D341Med (cell line): ENCODE results near the gene LBP.
"Not testable (repeated sequence)": the region's sequence is repeated elsewhere in the genome, so short reads cannot be mapped to it uniquely, and the experiment has no call there.

ENCODE experiments used
- DNase-seq: peaks from one replicate; pipeline ENCODE4 v3.0.0; 2012; ENCODE audit warnings: low spot score

Gene LBP

DNA sequence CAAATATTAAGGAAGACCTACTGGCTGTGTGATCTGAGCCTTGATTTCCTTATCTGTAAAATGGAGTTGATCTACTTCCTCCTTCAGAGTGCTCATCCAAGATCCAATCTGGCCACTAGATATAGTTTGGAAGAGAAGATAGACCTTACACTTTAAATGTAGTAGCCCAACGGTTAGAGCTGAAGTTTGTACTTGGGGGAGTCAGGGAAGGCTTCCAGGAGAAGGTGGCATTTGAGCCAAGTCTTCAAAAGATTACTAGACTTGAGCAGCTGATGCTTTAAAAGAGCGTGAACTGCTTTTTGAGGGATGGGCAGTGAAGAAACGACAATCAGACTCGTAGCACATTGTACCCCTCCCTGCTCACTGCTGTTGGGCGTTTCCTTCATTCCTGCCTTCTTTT is 3.6 kb downstream of the LBP start:
- no peak for DNase-seq

DNA sequence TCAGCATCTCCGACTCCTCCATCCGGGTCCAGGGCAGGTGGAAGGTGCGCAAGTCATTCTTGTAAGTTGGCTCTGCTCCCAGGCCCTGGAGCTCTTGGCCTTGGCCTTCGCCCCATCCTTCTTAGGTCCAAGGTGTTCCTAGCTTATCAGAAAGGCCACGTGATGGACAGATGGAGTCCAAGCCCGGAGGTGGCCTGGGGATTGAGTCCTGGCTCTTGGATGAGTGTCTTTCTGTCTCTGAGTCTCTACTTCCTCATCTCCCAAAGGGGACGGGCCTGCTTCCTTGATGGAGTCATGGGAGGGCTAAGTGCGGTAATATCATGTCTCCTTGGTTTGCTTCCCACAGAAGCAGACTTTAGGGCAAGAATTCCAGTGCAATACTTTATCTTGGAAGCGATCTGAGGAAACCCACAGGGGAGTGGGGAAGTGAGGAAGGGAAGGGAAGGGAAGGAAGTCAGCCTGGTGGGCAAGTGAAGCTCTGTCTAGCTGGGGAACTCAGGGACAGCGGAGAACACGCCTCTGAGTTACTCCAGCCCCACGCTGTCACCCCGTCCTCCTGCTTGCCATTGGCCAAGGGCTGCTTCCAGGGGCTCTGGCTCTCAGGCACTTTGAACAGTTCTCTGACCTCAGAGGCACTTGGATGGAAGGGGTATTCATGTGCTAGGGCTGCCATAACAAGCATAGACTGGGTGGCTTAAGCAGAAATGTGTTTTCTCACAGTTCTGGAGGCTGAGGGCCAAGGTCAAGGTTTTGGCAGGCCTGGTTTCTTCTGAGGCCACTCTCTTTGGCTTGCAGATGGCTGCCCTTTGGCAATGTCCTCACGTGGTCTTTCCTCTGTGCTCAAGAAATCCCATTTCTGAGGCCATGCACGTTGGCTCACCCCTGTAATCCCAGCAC is 4.8 kb downstream of the LBP start:
- DNase-seq: no peak

DNA sequence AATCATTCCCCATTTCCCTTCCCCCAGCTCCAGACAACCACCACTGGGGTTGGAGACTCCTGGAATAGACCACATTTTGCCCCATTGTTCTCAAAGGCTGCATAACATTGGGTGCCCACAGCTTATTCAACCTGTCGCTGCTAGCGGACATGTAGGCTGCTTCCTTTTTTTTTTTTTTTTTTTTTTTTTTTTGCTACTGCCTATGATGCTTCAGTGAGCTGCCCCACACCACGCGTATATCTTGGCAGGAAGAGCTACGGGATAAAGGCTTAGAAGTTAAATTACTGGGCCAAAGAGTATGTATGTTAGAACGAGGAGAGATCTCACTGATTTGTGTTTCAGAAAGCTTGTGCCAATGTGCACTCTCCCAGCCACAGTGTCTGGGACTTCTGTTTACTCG is 7.0 kb downstream of the LBP start:
- no peak for DNase-seq

DNA sequence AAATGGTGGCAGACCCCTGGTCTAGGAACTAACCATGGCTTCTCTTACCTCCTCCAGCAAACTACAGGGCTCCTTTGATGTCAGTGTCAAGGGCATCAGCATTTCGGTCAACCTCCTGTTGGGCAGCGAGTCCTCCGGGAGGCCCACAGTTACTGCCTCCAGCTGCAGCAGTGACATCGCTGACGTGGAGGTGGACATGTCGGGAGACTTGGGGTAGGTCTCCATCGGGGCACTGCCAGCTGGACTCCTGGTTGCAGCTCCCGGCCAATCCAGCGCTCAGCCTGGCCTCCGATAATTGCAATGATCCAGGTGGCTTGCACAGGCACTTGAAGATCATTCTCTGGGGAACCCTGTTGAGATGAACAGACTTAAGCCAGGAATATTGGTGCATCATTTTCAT is 7.9 kb downstream of the LBP start:
- no peak for DNase-seq

DNA sequence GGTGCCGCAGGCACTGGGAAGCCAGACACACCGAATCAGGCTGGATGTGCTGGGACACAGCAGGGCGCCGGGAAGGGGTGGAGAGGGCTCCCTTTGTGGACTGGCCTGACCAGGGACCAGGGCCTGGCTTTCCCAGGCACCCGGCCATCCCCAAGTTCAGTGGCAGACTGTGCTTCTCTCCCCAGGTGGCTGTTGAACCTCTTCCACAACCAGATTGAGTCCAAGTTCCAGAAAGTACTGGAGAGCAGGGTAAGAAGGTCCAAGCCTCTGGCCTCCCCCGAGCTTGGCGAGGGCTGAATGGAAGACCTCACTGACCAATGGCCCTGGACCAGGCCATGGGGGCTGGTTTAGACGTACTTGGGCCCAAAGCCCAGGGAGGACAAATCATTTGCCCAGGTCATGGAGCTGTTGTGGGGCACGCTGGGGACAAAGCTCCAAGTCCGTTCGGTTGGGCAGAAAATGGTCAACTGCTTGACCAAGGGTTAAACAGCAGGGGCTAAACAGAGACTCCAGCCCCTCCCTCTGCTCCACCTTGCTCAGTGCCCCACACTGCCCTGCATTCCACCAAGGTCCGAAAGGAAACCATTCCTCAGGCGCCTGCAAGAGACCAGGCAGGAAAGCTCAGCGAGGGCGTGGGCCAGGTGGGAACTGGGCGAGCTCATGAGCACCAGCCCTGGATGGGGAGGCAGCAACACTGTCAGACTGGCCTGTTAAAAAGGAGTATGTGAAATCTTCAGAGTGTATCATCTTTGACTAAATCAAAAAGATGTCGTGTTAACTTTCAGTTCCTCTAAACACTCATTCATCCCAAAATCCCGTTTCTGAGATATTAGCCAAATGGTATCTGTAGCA is 9.1 kb downstream of the LBP start:
- DNase-seq: no peak

DNA sequence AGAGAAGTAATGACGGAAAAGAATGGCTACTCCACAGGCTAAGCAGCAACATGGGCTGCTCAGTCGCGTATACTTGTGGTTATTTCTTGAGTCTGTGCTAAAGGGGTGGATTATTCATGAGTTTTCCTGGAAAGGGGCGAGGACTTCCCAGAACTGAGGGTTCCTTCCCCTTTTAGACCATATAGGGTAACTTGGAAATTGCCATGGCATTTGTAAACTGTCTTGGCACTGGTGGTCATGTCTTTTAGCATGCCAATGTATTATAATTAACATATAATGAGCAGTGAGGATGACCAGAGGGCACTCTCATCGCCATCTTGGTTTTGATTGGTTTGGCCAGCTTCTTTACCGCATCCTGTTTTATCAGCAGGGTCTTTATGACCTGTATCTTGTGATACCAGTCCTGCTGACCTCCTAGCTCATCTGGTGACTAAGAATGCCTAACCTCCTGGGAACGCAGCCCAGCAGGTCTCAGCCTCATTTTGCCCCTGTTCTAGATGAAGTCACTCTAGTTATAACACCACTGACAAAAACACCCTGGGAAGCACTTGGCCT is 11.4 kb downstream of the LBP start:
- DNase-seq: no peak

DNA sequence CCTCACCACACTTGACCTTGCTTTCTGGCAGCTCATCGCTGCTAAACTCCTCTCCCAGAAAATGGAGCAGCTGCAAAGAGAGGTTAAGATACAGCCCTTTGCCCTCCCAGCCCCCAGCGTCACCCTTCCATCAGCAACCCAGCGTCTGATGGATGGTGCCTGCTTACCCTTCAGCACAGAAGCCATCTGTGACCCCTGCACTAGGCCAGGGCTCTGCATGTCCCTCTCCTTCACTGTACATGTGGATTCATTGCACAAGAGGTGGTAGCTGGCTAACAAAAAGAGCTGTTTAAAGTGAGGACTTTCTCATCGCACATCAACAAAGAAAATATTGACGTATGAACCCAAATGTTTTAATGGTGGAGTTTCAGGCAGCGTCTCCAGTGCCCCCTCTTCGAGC is 12.3 kb downstream of the LBP start:
- DNase-seq: no peak

DNA sequence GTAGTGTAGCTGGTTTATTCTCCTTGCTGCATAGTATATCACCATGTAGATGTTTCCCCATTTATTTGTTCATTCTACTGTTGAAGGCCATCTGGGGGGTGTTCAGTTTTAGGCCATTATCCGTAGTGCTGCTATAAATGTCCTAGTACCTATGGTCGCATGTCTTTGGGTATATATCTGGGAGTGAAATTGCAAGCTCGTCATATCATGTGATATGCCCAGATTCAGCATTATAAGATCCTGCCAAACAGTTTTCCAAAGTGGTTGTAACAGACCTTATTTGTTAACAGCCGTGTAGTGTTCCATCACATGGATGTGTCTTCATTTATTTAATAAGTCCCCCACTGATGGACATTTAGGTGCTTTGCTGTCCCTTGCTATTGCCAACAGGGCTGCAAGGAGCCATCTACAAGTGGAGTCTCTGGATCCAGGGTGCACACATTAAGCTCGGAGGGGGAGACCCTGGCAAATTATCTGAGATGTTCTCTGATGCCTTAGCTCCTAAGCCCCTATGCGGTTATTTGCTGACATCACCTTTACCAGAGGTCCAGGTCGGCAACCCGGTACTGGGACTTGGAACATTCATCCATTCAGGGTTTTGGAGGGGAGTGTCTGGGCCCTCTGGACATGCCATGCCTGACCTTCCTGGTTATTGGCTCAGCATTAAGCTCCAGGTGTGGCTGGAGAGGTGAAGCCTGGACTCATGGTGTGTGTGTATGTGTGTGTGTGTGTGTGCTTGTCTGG is 16.9 kb downstream of the LBP start:
- no peak for DNase-seq

DNA sequence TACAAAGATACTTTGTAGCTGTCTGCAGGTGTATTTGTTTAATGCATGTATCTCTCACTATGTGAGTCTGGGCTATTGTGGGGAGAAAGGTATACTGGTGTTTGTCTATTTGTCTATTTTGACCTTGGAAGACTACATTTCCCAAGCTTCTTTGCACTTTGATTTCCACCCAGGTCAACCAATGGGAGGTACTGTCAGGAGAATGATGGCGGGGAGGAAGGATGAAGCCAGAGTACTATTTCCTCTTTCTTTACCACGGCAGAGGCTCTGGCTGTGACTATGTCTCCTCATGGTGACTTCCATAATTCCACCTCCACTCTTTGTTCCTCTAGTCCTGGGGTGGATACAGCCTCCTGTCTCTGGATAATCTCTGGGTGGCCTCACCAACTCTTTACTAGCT is 23.1 kb downstream of the LBP start:
- no peak for DNase-seq

DNA sequence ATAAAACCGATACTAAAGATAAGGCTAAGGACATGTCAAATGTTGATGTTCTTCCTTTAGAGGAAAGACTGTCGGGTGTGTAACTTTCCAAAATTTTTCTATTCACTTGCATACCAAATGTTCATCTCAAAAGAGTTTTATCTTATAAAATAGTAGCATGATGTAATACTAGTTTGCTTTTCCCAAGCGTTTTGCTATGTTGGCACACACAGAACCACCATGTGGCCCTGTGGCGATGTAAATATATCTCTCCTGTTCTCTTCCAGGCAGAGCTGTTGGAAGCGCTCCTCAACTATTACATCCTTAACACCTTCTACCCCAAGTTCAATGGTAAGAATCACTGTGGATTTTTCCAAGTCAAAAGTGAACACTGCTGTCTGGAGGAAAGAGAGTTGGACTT is 26.5 kb downstream of the LBP start:
- no peak for DNase-seq

DNA sequence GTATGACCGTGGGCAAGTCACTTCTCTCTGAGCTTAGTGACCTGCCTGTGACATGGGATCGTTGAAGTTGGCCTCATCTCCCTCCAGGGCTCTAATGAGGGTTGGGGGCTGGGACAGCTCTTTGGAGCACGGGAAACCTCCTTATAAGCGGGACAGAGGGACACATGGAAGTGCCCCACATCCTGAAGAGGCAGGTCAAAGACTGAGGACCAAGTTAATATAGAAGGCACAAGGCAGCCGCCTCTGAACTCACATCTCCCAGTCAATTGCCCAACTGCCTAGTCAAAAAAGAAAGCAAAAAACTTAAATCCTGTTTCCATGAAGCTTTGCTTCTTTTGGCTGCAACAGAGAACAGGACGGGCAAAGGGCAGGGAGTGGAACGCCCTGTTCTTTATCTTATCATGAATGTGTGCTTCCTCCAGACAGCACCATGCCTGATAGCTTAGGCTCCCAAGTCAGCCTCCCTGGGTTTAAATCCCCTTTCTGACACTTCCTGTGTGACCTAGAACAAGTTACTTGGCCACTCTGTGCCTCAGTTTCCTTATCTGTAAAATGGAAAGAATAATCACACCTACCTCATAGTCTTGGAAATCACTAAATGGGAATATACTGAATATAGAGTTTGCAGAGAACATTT is 27.1 kb downstream of the LBP start:
- no peak for DNase-seq

DNA sequence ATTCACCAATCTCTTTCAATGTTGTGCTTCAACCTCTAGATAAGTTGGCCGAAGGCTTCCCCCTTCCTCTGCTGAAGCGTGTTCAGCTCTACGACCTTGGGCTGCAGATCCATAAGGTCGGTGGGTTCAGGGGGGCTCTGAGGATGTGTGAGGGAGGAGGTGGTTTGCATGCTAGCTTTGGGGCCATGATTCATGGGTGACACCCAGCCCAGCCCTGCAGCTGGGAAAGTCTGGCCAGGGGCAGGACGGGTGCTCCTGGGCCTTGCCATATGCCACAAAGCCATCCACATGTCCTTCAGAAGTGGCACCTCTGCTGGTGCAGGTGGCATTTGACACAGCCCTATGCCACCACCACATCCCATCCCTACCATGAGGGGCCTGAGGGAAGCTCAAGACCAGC is 27.6 kb downstream of the LBP start:
- DNase-seq: no peak

DNA sequence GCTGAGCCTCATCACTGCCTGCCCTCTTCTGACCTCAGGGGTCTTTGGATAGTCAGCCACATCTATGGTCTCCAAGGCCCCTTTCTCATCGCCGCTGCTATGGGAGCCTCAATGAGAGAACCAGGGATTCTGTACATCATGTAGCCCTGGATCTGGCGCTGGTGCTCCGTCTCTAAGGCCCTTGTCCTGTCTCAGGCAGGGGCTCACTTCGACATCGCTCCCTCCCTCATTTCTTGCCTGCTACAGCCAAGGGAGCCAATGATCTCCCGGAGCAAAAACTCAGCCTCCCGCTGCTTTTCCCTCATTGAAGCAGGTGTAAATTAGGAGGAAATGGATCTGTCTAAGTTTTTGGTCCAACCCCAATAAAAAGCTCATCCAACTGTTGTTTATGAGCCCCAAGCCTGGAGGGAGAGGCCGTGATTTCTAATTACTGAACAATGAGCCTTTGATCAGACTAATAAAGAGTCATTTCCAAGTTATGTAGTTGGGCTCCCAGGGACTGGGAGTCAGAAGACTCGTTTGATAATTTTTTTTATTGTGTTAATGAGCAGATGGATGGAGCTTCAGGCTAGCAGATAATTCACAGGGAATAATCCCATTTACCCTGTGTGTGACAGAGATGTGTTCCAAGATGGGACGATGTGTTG is 30.9 kb downstream of the LBP start:
- DNase-seq: no peak

DNA sequence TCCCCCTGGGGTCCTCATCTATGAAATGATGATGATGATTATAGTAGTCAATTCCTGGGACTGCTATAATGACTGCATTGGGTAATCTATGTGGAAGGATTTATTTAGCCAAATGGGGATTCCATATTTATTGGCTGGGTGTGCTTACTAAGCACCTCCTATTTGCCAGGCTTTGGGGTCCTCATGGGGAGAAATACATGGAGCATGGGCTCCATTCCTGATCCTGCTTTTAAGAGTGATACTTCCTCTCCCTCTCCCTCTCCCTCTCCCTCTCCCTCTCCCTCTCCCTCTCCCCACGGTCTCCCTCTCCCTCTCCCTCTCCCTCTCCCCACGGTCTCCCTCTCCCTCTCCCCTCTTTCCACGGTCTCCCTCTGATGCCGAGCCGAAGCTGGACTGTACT is 31.6 kb downstream of the LBP start:
- not testable (repeated sequence) for DNase-seq

DNA sequence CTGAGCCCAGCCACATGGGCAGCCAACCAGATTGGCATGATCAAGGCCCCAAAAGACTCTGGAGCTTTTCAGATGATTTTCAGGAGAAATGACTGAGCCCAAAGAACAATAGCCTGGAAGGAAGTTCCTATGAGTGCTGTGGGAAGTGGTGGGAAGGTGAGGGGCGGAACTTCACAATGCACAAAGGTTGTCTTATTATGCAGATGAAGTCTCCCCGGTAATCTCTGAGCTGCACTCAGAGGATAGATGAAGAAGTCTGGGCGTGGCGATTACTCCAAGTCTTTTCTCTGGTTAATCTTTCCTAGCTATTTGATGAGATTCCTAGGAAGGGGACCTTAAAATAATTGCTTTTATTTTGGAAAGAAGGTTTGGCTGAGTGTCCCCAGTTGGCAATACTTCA is 36.9 kb downstream of the LBP start:
- DNase-seq: no peak

DNA sequence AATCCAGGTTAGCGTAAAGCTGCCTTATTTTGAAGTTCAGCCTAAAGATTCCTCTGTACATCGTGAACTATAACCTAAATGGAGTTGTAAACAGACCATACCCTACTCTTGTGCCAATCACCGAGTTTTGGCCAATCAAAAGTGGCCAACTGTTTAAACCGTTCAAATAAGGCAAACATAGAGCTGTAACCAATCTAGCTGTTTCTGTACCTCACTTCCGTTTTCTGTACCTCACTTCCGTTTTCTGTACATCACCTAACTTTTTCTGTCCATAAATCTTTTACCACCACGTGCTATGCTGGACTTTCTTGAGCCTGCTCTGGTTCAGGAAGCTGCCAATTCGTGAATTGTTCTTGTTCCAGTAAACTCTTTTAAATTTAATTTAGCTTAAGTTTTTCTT is 39.7 kb downstream of the LBP start:
- DNase-seq: no peak

DNA sequence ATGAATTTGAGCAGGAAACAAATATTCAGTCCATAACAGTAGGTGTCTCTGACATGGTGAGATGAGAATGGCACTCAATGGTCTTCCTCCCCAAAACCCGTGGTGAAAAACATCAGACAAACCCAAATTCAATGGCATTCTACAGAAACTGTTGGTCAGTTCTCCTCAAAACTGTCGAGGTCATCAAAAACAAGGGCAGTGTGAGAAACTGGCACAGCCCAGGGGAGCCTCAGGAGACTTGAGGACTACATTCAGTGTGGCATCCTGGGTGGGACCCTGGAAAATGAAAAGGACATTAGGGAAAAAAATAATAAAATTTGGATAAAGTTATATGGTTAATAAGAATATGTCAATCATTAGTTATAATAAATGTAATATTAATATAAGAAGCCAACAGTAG is 40.6 kb downstream of the LBP start:
- no peak for DNase-seq

DNA sequence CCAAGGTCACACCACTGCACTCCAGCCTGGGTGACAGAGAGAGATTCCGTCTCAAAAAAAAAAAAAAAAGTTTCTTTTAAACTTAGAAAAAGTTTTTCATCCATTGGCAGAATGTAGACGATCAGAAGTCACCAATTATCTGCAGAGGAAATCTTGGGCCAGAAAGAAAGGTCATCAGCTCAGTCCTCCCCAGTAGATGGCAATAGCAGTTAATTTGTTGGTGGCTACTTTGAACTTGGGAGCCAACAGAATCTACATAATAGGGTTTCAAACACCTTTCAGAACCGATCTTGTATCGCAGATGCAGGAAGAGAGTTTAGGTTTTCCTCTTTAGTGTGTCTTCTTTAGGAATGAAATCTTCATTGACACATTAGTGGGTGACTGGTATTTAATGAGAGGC is 41.7 kb downstream of the LBP start:
- DNase-seq: no peak

DNA sequence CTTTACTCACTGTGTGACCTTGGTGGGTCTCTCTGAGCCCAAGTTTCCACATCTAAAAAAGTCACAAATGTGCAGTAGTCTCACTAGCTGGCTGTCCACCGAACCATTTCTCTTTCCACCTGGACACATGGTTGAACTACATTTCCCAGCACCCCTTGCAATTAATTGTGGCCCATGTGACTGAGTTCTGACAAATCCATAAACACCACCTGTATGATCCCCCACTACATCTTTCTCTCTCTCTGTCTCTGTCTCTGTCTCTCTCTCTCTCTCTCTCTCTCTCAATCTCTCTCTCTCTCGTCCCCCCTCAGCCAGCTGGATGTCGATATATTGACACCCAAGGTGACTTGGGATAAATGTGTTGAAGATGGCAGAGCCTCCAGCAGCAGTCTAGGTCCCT is 46.1 kb downstream of the LBP start:
- no peak for DNase-seq

DNA sequence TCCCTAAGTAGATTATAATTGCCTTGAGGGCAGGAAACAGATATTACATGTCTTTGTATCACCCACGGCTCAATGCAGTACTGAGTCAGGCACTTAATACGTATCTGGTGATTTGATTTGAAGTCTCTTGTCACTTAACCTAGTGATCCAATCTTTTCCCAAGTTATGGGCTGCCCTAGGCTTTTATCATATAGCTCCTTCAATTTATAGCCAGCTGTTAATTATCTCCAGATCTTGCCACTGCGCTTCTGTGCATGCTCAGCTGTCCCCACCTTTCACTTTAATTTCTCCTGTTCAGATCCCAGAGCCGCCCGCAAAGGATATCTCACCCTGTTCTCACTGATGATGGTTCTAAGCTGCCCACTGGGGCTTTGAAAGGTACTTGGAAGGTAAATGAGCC is 47.0 kb downstream of the LBP start:
- no peak for DNase-seq

DNA sequence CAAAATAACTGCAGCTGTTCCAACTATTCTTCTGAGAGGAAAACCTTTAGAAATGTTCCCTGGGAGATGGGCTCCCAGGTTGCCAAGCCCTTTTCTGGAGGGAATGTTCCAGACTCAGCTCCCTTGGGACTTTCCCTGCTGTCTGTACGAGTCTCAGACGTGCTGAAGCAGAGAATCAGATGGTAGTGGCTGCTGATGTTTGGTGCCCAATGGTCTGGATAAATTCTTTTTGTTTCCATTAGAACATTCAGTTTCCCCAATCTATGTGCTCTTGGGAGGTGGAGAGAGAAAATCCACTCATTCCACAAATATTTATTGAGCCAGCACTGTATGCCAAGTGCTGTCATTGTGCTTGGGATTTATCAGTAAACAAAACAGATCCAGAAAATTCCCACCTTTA is 48.9 kb downstream of the LBP start:
- DNase-seq: no peak
